Measurements from ENCODE around the gene CDC23. TPM values are rescaled to one million over a fixed set of nuclear protein-coding genes. Genes with fewer than 3 reads are reported as not detected.
"Not testable (repeated sequence)": the region's sequence is repeated elsewhere in the genome, so short reads cannot be mapped to it uniquely, and the experiment has no call there.

The CDC23 gene
- total RNA-seq, 2 donors from 2014 or later, result 45.0 to 48.9 TPM

- ATAC-seq (replicated peaks in 1 of 2) (no peak), DNase-seq (no peak)
- Mint-ChIP-seq H3K4me1 (ENCODE audit: low read depth) (no peaks in the 10 kb centered on the region), H3K9me3 (no peaks in the 10 kb centered on the region), H3K27ac (no peak overlapping the region), H3K36me3 (ENCODE audit: insufficient read depth in 2 of 2) (no peaks in the 10 kb centered on the region), H3K27me3 (ENCODE audit: low read depth) (peaks cover 15% of the 10 kb centered on the region), H3K4me3 (no peak overlapping the region)
Observed at GRCh38 chr5:138234651-138235050, 21.5 kb upstream of the CDC23 start.

- Mint-ChIP-seq H3K36me3 (ENCODE audit: insufficient read depth in 2 of 2) (no peaks in the 10 kb centered on the region), H3K4me1 (ENCODE audit: low read depth) (no peaks in the 10 kb centered on the region), H3K9me3 (no peaks in the 10 kb centered on the region), H3K27ac (no peak overlapping the region), H3K4me3 (no peak overlapping the region), H3K27me3 (ENCODE audit: low read depth) (peaks cover 8% of the 10 kb centered on the region)
- ATAC-seq (replicated peaks in 1 of 2) (no peak), DNase-seq (no peak)
Observed at GRCh38 chr5:138233280-138233679, 20.2 kb upstream of the CDC23 start.

GRCh38 chr5:138230981-138231589, 18.0 kb upstream of the CDC23 start:
- Mint-ChIP-seq H3K27me3 (ENCODE audit: low read depth) (peaks cover 8% of the 10 kb centered on the region), H3K4me1 (ENCODE audit: low read depth) (no peaks in the 10 kb centered on the region), H3K27ac (no peak overlapping the region)

GRCh38 chr5:138230261-138230660, 17.1 kb upstream of the CDC23 start:
- H3K36me3 Mint-ChIP-seq (ENCODE audit: insufficient read depth in 2 of 2), result peaks cover 2% of the 10 kb centered on the region in 2 donors
- no peaks in the 10 kb centered on the region for H3K4me1 Mint-ChIP-seq (ENCODE audit: low read depth)
- no peak for DNase-seq
- no peak overlapping the region for H3K27ac Mint-ChIP-seq
- ATAC-seq (replicated peaks in 1 of 2), result no peak
- H3K27me3 Mint-ChIP-seq (ENCODE audit: low read depth), result peaks cover 8% of the 10 kb centered on the region
- H3K9me3 Mint-ChIP-seq, result peaks cover 2% of the 10 kb centered on the region in 2 donors
- no peak overlapping the region for H3K4me3 Mint-ChIP-seq

More at GRCh38 chr5:138230981-138231589, 18.0 kb upstream of the CDC23 start:
- no peak overlapping the region for H3K4me3 Mint-ChIP-seq
- ATAC-seq (replicated peaks in 1 of 2) (no peak), DNase-seq (no peak)
- H3K36me3 Mint-ChIP-seq (ENCODE audit: insufficient read depth in 2 of 2), result peaks cover under 1% of the 10 kb centered on the region in 2 donors
- H3K9me3 Mint-ChIP-seq, result peaks cover under 1% of the 10 kb centered on the region in 2 donors

- no peak for ATAC-seq (replicated peaks in 1 of 2)
- H3K27ac Mint-ChIP-seq, result no peak overlapping the region
- H3K9me3 Mint-ChIP-seq, result peaks cover 2% of the 10 kb centered on the region in 2 donors
- DNase-seq, result no peak
- H3K36me3 Mint-ChIP-seq (ENCODE audit: insufficient read depth in 2 of 2), result peaks cover 2% of the 10 kb centered on the region in 2 donors
- H3K4me1 Mint-ChIP-seq (ENCODE audit: low read depth), result no peaks in the 10 kb centered on the region
- peaks cover 8% of the 10 kb centered on the region for H3K27me3 Mint-ChIP-seq (ENCODE audit: low read depth)
- H3K4me3 Mint-ChIP-seq, result no peak overlapping the region
Observed at GRCh38 chr5:138229387-138229786, 16.3 kb upstream of the CDC23 start.

GRCh38 chr5:138226910-138227309, 13.8 kb upstream of the CDC23 start:
- Mint-ChIP-seq H3K27me3 (ENCODE audit: low read depth) (peaks cover 24% of the 10 kb centered on the region), H3K27ac (no peak overlapping the region), H3K36me3 (ENCODE audit: insufficient read depth in 2 of 2) (peaks cover 2% of the 10 kb centered on the region in 2 donors), H3K9me3 (peaks cover 2% of the 10 kb centered on the region in 2 donors), H3K4me1 (ENCODE audit: low read depth) (peaks cover 6% of the 10 kb centered on the region), H3K4me3 (no peak overlapping the region)
- ATAC-seq (replicated peaks in 1 of 2) (no peak), DNase-seq (no peak)

GRCh38 chr5:138224712-138225111, 11.6 kb upstream of the CDC23 start:
- Mint-ChIP-seq H3K4me1 (ENCODE audit: low read depth) (peaks cover 6% of the 10 kb centered on the region), H3K4me3 (no peak overlapping the region), H3K27ac (no peak overlapping the region), H3K9me3 (peaks cover 2% of the 10 kb centered on the region in 2 donors), H3K36me3 (ENCODE audit: insufficient read depth in 2 of 2) (peaks cover 2% of the 10 kb centered on the region in 2 donors), H3K27me3 (ENCODE audit: low read depth) (peaks cover 15% of the 10 kb centered on the region)
- DNase-seq (no peak), ATAC-seq (replicated peaks in 1 of 2) (no peak)

GRCh38 chr5:138223532-138223931, 10.4 kb upstream of the CDC23 start:
- Mint-ChIP-seq H3K9me3 (peaks cover 2% of the 10 kb centered on the region in 2 donors), H3K36me3 (ENCODE audit: insufficient read depth in 2 of 2) (peaks cover 2% of the 10 kb centered on the region in 2 donors), H3K4me1 (ENCODE audit: low read depth) (peaks cover 6% of the 10 kb centered on the region), H3K27ac (no peak overlapping the region), H3K27me3 (ENCODE audit: low read depth) (peaks cover 15% of the 10 kb centered on the region), H3K4me3 (no peak overlapping the region)
- no peak for ATAC-seq (replicated peaks in 1 of 2)
- DNase-seq, result no peak

- Mint-ChIP-seq H3K27me3 (ENCODE audit: low read depth) (no peaks in the 10 kb centered on the region), H3K27ac (no peak overlapping the region), H3K9me3 (no peaks in the 10 kb centered on the region), H3K4me1 (ENCODE audit: low read depth) (peaks cover 19% of the 10 kb centered on the region), H3K36me3 (ENCODE audit: insufficient read depth in 2 of 2) (peaks cover 4% of the 10 kb centered on the region in 2 donors), H3K4me3 (no peak overlapping the region)
- DNase-seq (no peak), ATAC-seq (replicated peaks in 1 of 2) (no peak)
Observed at GRCh38 chr5:138216799-138217198, 3.7 kb upstream of the CDC23 start.

GRCh38 chr5:138212828-138213160, 329 bp downstream of the CDC23 start:
- H3K4me1 Mint-ChIP-seq (ENCODE audit: low read depth), result peaks cover 34% of the 10 kb centered on the region

GRCh38 chr5:138210985-138211384, 2.1 kb downstream of the CDC23 start:
- H3K36me3 Mint-ChIP-seq (ENCODE audit: insufficient read depth in 2 of 2), result peaks cover 5 to 10% of the 10 kb centered on the region in 2 donors
- peak overlapping the region; percentile 79 for H3K27ac Mint-ChIP-seq
- ATAC-seq (replicated peaks in 1 of 2) (no peak), DNase-seq (no peak)
- peak overlapping the region; percentile 43 to 65 for H3K4me3 Mint-ChIP-seq
- H3K9me3 Mint-ChIP-seq, result no peaks in the 10 kb centered on the region
- H3K27me3 Mint-ChIP-seq (ENCODE audit: low read depth), result no peaks in the 10 kb centered on the region
- H3K4me1 Mint-ChIP-seq (ENCODE audit: low read depth), result peaks cover 34% of the 10 kb centered on the region

More at GRCh38 chr5:138212828-138213160, 329 bp downstream of the CDC23 start:
- ATAC-seq (replicated peaks in 1 of 2) (peak; percentile 34 to 39), DNase-seq (no peak)
- Mint-ChIP-seq H3K4me3 (peak overlapping the region; percentile 95 to 100), H3K36me3 (ENCODE audit: insufficient read depth in 2 of 2) (peaks cover 5 to 10% of the 10 kb centered on the region in 2 donors), H3K27me3 (ENCODE audit: low read depth) (no peaks in the 10 kb centered on the region), H3K27ac (peak overlapping the region; percentile 97), H3K9me3 (no peaks in the 10 kb centered on the region)

GRCh38 chr5:138193859-138194258, 19.3 kb downstream of the CDC23 start:
- H3K27me3 Mint-ChIP-seq (ENCODE audit: low read depth); H3K36me3 Mint-ChIP-seq (ENCODE audit: insufficient read depth in 2 of 2); H3K4me3 Mint-ChIP-seq; DNase-seq; H3K9me3 Mint-ChIP-seq; ATAC-seq (replicated peaks in 1 of 2); H3K4me1 Mint-ChIP-seq (ENCODE audit: low read depth); H3K27ac Mint-ChIP-seq: not testable (repeated sequence)

GRCh38 chr5:138192826-138193225, 20.3 kb downstream of the CDC23 start:
- Mint-ChIP-seq H3K27me3 (ENCODE audit: low read depth) (no peaks in the 10 kb centered on the region), H3K36me3 (ENCODE audit: insufficient read depth in 2 of 2) (peaks cover 5 to 10% of the 10 kb centered on the region in 2 donors), H3K9me3 (no peaks in the 10 kb centered on the region), H3K27ac (no peak overlapping the region), H3K4me1 (ENCODE audit: low read depth) (no peaks in the 10 kb centered on the region), H3K4me3 (no peak overlapping the region)
- DNase-seq, result no peak
- no peak for ATAC-seq (replicated peaks in 1 of 2)

GRCh38 chr5:138188626-138189025, 24.5 kb downstream of the CDC23 start:
- DNase-seq, result no peak
- no peaks in the 10 kb centered on the region for H3K4me1 Mint-ChIP-seq (ENCODE audit: low read depth)
- peaks cover 7 to 24% of the 10 kb centered on the region in 2 donors for H3K36me3 Mint-ChIP-seq (ENCODE audit: insufficient read depth in 2 of 2)
- ATAC-seq (replicated peaks in 1 of 2), result no peak
- H3K27me3 Mint-ChIP-seq (ENCODE audit: low read depth), result no peaks in the 10 kb centered on the region
- no peak overlapping the region for H3K4me3 Mint-ChIP-seq
- H3K27ac Mint-ChIP-seq, result no peak overlapping the region
- H3K9me3 Mint-ChIP-seq, result no peaks in the 10 kb centered on the region

Measured in activated T-cell treated with anti-CD3 and anti-CD28 coated beads, Interleukin-2, amount 50 U/mL, for 72 hours (primary cell).